ENCODE results near the gene TPRKB.
"Not testable (repeated sequence)": the region's sequence is repeated elsewhere in the genome, so short reads cannot be mapped to it uniquely, and the experiment has no call there.

The TPRKB gene

DNA sequence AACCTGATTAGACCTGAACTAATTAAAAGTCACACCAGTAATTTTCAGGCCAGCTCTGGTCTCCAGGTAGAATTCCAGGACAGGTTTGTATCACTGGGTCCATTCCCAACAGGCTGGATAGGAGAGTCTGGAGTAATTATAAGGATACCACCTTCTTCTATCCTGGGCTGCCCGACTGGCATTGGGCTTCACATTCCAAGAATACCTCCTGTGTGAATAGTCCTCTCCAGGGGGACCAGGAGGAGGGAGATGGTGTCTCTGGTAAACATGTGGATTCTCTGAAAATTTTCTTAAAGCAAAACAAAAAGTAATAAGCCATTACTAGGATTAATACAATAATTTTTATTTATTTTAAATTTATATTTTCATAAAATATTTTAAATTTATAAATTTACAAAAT, 25.4 kb upstream of the TPRKB start:
- DNase-seq (ENCODE audit: low spot score) = no peak
- TF ChIP-seq, protein P1, sequence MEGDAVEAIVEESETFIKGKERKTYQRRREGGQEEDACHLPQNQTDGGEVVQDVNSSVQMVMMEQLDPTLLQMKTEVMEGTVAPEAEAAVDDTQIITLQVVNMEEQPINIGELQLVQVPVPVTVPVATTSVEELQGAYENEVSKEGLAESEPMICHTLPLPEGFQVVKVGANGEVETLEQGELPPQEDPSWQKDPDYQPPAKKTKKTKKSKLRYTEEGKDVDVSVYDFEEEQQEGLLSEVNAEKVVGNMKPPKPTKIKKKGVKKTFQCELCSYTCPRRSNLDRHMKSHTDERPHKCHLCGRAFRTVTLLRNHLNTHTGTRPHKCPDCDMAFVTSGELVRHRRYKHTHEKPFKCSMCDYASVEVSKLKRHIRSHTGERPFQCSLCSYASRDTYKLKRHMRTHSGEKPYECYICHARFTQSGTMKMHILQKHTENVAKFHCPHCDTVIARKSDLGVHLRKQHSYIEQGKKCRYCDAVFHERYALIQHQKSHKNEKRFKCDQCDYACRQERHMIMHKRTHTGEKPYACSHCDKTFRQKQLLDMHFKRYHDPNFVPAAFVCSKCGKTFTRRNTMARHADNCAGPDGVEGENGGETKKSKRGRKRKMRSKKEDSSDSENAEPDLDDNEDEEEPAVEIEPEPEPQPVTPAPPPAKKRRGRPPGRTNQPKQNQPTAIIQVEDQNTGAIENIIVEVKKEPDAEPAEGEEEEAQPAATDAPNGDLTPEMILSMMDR (IDR thresholded peaks at IDR 0.05; ENCODE audit: extremely low read depth, insufficient read depth, missing control alignments) = no peak
- in situ Hi-C loops (cut with MboI; ENCODE audit: low pct_unique_long_range_greater_than_20kb, low sequenced_read_pairs, unreplicated experiment) = no loop called here

DNA sequence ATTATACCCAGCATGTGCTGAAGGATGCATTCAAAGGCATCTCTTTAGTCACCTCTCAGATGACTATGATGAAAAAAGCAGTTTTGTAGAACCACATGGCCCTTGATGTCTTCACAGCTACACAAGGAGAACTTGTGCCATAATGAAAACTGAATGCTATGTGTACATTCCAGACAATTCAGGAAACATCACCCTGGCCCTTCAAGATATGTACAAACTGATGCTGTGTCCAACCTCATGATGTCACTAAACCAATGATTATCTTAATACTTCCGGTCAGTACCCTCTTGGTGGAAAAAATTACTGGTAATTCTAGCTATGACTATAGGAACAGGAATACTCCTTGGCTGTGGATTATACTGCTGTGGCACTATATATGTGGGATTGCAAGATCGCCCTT, 22.8 kb upstream of the TPRKB start:
- DNase-seq (ENCODE audit: low spot score) = no peak
- in situ Hi-C loops (cut with MboI; ENCODE audit: low pct_unique_long_range_greater_than_20kb, low sequenced_read_pairs, unreplicated experiment) = no loop called here
- TF ChIP-seq, protein P1 (IDR thresholded peaks at IDR 0.05; ENCODE audit: extremely low read depth, insufficient read depth, missing control alignments) = no peak

DNA sequence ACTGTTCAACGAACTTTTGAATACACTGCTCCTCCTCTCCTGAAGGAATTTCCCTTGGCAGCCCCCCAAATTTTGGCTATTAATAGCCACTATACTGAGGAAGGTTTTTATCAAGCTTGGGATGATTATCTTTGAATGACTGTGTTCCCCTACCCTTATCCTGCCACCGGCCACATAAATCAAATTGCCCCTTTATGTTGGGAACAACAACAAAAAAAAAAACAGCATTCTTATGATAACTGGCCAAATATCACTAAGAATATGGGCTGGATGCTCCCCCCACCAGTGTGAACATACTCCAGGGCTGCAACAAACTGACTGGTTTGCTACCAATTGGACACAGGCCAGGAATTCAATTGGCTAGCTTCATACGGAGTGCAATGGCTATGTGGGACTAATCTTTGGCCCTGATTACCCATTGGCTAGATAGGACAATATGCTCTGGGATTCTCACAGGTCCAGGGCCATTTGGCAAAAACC, 22.2 kb upstream of the TPRKB start:
- TF ChIP-seq, protein P1 (IDR thresholded peaks at IDR 0.05; ENCODE audit: extremely low read depth, insufficient read depth, missing control alignments) = no peak
- DNase-seq (ENCODE audit: low spot score) = no peak
- in situ Hi-C loops (cut with MboI; ENCODE audit: low pct_unique_long_range_greater_than_20kb, low sequenced_read_pairs, unreplicated experiment) = no loop called here

DNA sequence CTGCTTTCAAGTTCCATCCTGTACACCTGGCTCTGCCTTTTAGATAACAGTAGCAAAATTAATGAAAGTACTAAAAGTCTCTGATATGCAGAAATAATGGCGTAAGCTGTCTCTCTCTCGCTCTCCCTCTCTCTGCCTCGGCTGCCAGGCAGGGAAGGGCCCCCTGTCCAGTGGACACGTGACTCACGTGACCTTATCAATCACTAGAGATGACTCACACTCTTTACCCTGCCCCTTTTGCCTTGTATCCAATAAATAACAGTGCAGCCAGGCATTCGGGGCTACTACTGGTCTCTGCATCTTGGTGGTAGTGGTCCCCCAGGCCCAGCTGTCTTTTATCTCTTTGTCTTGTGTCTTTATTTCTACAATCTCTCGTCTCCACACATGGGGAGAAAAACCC, 17.2 kb upstream of the TPRKB start:
- DNase-seq (ENCODE audit: low spot score); in situ Hi-C loops (cut with MboI; ENCODE audit: low pct_unique_long_range_greater_than_20kb, low sequenced_read_pairs, unreplicated experiment): not testable (repeated sequence)

DNA sequence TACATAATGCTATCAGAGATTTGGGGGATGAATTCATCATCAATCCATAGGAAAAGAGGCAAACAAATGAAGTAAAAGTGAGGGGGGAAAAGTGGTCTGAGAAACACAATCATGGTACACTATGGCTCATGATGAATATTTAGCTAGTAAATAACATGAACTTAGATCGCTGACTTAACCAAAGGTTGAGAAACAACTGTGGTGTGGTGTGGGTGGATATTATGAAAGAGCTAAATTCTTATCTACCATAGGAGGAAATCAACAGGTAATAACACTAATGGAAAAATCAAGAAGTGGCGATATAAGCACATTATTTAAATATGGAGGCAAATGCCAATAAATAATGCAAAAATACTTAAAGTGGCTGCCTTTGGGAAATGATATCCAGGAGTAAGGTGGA, 12.2 kb upstream of the TPRKB start:
- TF ChIP-seq, protein P1 (IDR thresholded peaks at IDR 0.05; ENCODE audit: extremely low read depth, insufficient read depth, missing control alignments) = no peak
- in situ Hi-C loops (cut with MboI; ENCODE audit: low pct_unique_long_range_greater_than_20kb, low sequenced_read_pairs, unreplicated experiment) = no loop called here
- DNase-seq (ENCODE audit: low spot score) = no peak

DNA sequence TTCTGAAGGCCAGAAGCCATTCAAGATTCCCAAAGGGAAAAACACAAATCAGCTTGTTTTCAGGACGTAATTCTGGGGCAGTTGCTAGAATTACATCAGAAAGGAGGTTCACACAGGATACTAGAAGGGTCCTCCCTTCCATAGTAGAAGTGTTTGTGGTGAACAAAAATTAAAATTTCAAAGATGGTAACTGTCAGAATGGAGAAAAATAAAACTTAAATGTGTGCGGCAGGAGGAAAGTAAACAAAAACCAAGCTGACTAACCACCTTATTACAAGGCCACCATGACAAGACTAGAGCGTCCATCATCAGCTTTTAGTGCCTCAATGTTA, 9.7 kb upstream of the TPRKB start:
- in situ Hi-C loops (cut with MboI; ENCODE audit: low pct_unique_long_range_greater_than_20kb, low sequenced_read_pairs, unreplicated experiment) = no loop called here
- TF ChIP-seq, protein P1 (IDR thresholded peaks at IDR 0.05; ENCODE audit: extremely low read depth, insufficient read depth, missing control alignments) = no peak
- no peak for DNase-seq (ENCODE audit: low spot score)

DNA sequence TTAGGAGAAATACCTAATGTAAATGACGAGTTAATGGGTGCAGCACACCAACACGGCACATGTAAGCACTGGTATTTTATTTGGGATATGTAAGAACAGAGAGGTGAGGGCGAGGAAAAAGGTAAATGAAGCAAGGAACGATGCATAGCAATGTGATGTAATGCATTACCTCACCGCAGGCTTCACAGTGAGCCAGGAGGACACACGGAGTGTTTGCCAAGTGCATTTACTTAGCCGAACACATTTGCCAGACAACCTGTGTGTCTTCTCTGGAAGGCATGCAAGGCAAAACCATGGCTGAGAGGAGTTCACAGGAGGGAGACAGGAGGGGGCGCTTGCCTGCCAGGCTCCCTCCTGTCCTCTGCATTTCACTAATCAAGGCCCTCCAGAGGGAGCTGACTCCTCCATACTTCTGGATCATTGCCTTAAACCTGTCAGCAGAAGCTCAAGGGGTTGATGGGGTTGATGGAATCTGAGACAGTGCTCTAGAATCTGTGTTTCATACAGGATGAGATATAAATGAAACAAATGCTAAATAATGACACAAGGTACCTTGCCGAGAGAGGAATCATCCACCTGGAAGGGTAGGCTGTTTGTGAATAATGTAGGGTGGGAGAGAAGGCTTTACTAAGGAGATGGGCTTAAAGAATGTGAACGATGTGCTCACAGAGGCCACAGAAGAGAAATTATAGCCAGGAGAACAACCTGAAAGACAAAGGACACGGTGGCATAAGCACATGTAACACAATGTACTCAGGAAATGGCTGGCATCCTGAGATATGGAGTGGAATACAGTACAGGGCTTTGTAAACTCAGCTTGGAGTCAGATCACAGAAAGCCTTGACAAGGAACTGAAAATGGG, 9.1 kb upstream of the TPRKB start:
- in situ Hi-C loops (cut with MboI; ENCODE audit: low pct_unique_long_range_greater_than_20kb, low sequenced_read_pairs, unreplicated experiment) = no loop called here
- TF ChIP-seq, protein P1 (IDR thresholded peaks at IDR 0.05; ENCODE audit: extremely low read depth, insufficient read depth, missing control alignments) = no peak
- no peak for DNase-seq (ENCODE audit: low spot score)
